CD14-positive monocyte (primary cell): ENCODE data around the gene MPP2. TPM values are rescaled to one million over a fixed set of nuclear protein-coding genes. Genes with fewer than 3 reads are reported as not detected.

Experiments
- DNase-seq, 3 donors: peaks; one replicate each; pipeline ENCODE4 v3.0.0-alpha.2; 2011 to 2022
- H2AFZ ChIP-seq: 2 replicates; pipeline ENCODE4 v1.6.0; 2012; ENCODE audit warnings: mild to moderate bottlenecking, low read depth, low read length, inconsistent platforms; ENCODE audit not compliant: insufficient read depth, poor library complexity, severe bottlenecking
- H3K27ac ChIP-seq, 2 donors: 1 replicate in 1 of 2; 2 replicates in 1 of 2; pipeline ENCODE4 v1.5.1; 2012 to 2013; ENCODE audit warnings: low read length in 2 of 2, control low read depth in 1 of 2, inconsistent platforms in 1 of 2, low read depth in 1 of 2, mild to moderate bottlenecking in 1 of 2
- H3K27me3 ChIP-seq, 2 donors: one replicate each; pipeline versions ENCODE4 v1.6.0 to v1.6.1; 2011 to 2013; ENCODE audit warnings: low read length in 2 of 2; ENCODE audit not compliant: control insufficient read depth in 2 of 2, insufficient read depth in 2 of 2
- H3K36me3 ChIP-seq, 2 donors: replicated peaks in 1 of 2; 1 replicate in 1 of 2; 2 replicates in 1 of 2; pipeline versions ENCODE4 v1.5.1 to v1.6.1; 2012 to 2013; ENCODE audit warnings: low read length in 2 of 2, control low read depth in 1 of 2, inconsistent platforms in 1 of 2, mild to moderate bottlenecking in 1 of 2; ENCODE audit not compliant: insufficient read depth in 2 of 2, control insufficient read depth in 1 of 2
- H3K4me1 ChIP-seq, 2 donors: 1 replicate in 1 of 2; 2 replicates in 1 of 2; pipeline versions ENCODE4 v1.5.1 to v1.6.1; 2012 to 2013; ENCODE audit warnings: low read length in 2 of 2, control low read depth in 1 of 2, inconsistent platforms in 1 of 2, mild to moderate bottlenecking in 1 of 2, moderate library complexity in 1 of 2; ENCODE audit not compliant: insufficient read depth in 2 of 2, control insufficient read depth in 1 of 2
- H3K4me2 ChIP-seq: replicated peaks from 2 replicates; pipeline ENCODE3; 2012; ENCODE audit warnings: low read length, moderate library complexity, mild to moderate bottlenecking; ENCODE audit not compliant: poor library complexity, severe bottlenecking; ENCODE audit errors: extremely low read depth
- H3K4me3 ChIP-seq, 3 experiments: fragments of 200-600 bp in 1 of 3; sonication (generic) in 1 of 3; replicated peaks in 1 of 3; 1 replicate in 2 of 3; 2 replicates in 1 of 3; pipeline ENCODE4 v1.5.1; 2011 to 2013; ENCODE audit warnings: low read length in 3 of 3, mild to moderate bottlenecking in 3 of 3, control low read depth in 2 of 3, low read depth in 2 of 3, inconsistent platforms in 1 of 3, moderate library complexity in 1 of 3
- H3K79me2 ChIP-seq: 2 replicates; pipeline ENCODE4 v1.6.0; 2012; ENCODE audit warnings: mild to moderate bottlenecking, control low read depth, inconsistent platforms, low read length, moderate library complexity; ENCODE audit not compliant: insufficient read depth
- H3K9ac ChIP-seq: 2 replicates; pipeline ENCODE4 v1.6.0; 2017; ENCODE audit warnings: low read length, mild to moderate bottlenecking; ENCODE audit not compliant: insufficient read depth, poor library complexity, severe bottlenecking
- H3K9me3 ChIP-seq, 2 donors: replicated peaks in 1 of 2; 1 replicate in 1 of 2; 2 replicates in 1 of 2; pipeline versions ENCODE4 v1.5.1 to v1.6.1; 2012 to 2013; ENCODE audit warnings: low read length in 2 of 2, control low read depth in 1 of 2; ENCODE audit not compliant: control insufficient read depth in 1 of 2, insufficient read depth in 1 of 2
- H4K20me1 ChIP-seq: 2 replicates; pipeline ENCODE4 v1.6.0; 2012; ENCODE audit warnings: mild to moderate bottlenecking, low read length, control low read depth, moderate library complexity; ENCODE audit not compliant: insufficient read depth
- H3K27ac Mint-ChIP-seq, 7 donors: one replicate each; pipeline ENCODE4 v1.8.0; 2020; ENCODE audit warnings: mild to moderate bottlenecking in 7 of 7, mixed read lengths in 7 of 7, moderate library complexity in 6 of 7, inconsistent platforms in 2 of 7
- H3K27me3 Mint-ChIP-seq, 3 donors: one replicate each; pipeline ENCODE4 v1.8.0; 2021 to 2022; ENCODE audit warnings: low read depth in 3 of 3, mild to moderate bottlenecking in 3 of 3, mixed read lengths in 3 of 3, moderate library complexity in 3 of 3, inconsistent platforms in 1 of 3
- H3K36me3 Mint-ChIP-seq, 2 donors: one replicate each; pipeline ENCODE4 v1.8.0; 2020; ENCODE audit warnings: mixed read lengths in 2 of 2, inconsistent platforms in 1 of 2, mild to moderate bottlenecking in 1 of 2
- H3K4me1 Mint-ChIP-seq: one replicate; pipeline ENCODE4 v1.8.0; 2020; ENCODE audit warnings: mild to moderate bottlenecking, mixed read lengths
- H3K4me3 Mint-ChIP-seq, 2 donors: one replicate each; pipeline ENCODE4 v1.8.0; 2020; ENCODE audit warnings: mild to moderate bottlenecking in 2 of 2, mixed read lengths in 2 of 2, moderate library complexity in 1 of 2
- H3K9me3 Mint-ChIP-seq, 7 donors: one replicate each; pipeline ENCODE4 v1.8.0; 2020 to 2022; ENCODE audit warnings: mixed read lengths in 7 of 7, mild to moderate bottlenecking in 6 of 7, moderate library complexity in 6 of 7, inconsistent platforms in 2 of 7
- CTCF ChIP-seq: fragments of 200-600 bp; IDR thresholded peaks from one replicate; pipeline ENCODE4 v1.8.0; 2022; ENCODE audit warnings: antibody characterized with exemption, mild to moderate bottlenecking
- WGBS: methylation state at CpG from one replicate; pipeline ENCODE4 v1.1.5; 2013; ENCODE audit warnings: missing lambda C conversion rate; ENCODE audit not compliant: insufficient coverage; 5-methylcytosine and 5-hydroxymethylcytosine counted together
- intact Hi-C, 2 donors: fragments of 100-400 bp; cut with micrococcal nuclease; formaldehyde crosslinking; loops; one replicate each; pipeline versions ENCODE4 v1.15.0 to v1.15.1; 2023
- polyA plus RNA-seq, 3 donors: library from polyadenylated mRNA; depleted of rRNA in 1 of 3; unstranded in 2 of 3; stranded (reverse) in 1 of 3; fragments of 300-500 nt in 2 of 3; fragments of >200 nt in 1 of 3; fragmentation: Illumina TruSeq in 2 of 3; gene quantifications; 1 replicate in 2 of 3; 2 replicates in 1 of 3; pipeline ENCODE4 v1.2.3, GENCODE V29; 2012 to 2021

MPP2 gene
- polyA plus RNA-seq, 3 donors = not detected

GRCh38 chr17:43952351-43952723 is 45.0 kb upstream of the MPP2 start:
- H4K20me1 ChIP-seq = no peaks in the 10 kb centered on the region
- no peak overlapping the region for H3K9ac ChIP-seq
- H3K4me1 ChIP-seq = peaks cover 13 to 15% of the 10 kb centered on the region in 2 donors
- no peak overlapping the region for H3K27ac Mint-ChIP-seq
- intact Hi-C loops = no loop called here
- H3K79me2 ChIP-seq = no peaks in the 10 kb centered on the region
- 65% methylated on average over 14 of the region's 19 CpGs for WGBS
- H3K9me3 ChIP-seq = peaks cover 0 to 12% of the 10 kb centered on the region in 2 donors
- H3K9me3 Mint-ChIP-seq = peaks cover 0 to 14% (median 0%) of the 10 kb centered on the region in 7 donors
- TF ChIP-seq CTCF = no peak
- peaks cover 43 to 57% (median 57%) of the 10 kb centered on the region in 3 donors for H3K27me3 Mint-ChIP-seq
- H3K4me1 Mint-ChIP-seq = peaks cover 16% of the 10 kb centered on the region
- peak overlapping the region in 1 of 2 donors; percentile 81 for H3K4me3 Mint-ChIP-seq
- DNase-seq = no peak
- H3K4me3 ChIP-seq = no peak overlapping the region
- H3K27ac ChIP-seq = no peak overlapping the region
- H3K4me2 ChIP-seq = peak overlapping the region; percentile 14
- H3K36me3 ChIP-seq = no peaks in the 10 kb centered on the region
- no peak overlapping the region for H2AFZ ChIP-seq
- H3K27me3 ChIP-seq = peaks cover 17 to 50% of the 10 kb centered on the region in 2 donors
- no peaks in the 10 kb centered on the region for H3K36me3 Mint-ChIP-seq

GRCh38 chr17:43951750-43952149 is 44.4 kb upstream of the MPP2 start:
- intact Hi-C loops = no loop called here
- H3K9me3 Mint-ChIP-seq = peaks cover 0 to 14% (median 0%) of the 10 kb centered on the region in 7 donors
- no peaks in the 10 kb centered on the region for H4K20me1 ChIP-seq
- no peaks in the 10 kb centered on the region for H3K36me3 Mint-ChIP-seq
- DNase-seq = no peak
- no peak overlapping the region for H2AFZ ChIP-seq
- H3K4me1 Mint-ChIP-seq = peaks cover 19% of the 10 kb centered on the region
- H3K4me3 ChIP-seq = no peak overlapping the region
- H3K4me3 Mint-ChIP-seq = peak overlapping the region in 1 of 2 donors; percentile 81
- H3K9ac ChIP-seq = no peak overlapping the region
- peaks cover 13 to 15% of the 10 kb centered on the region in 2 donors for H3K4me1 ChIP-seq
- H3K9me3 ChIP-seq = peaks cover 0 to 12% of the 10 kb centered on the region in 2 donors
- no peak overlapping the region for H3K4me2 ChIP-seq
- no peak overlapping the region for H3K27ac Mint-ChIP-seq
- no peak for TF ChIP-seq CTCF
- peaks cover 17 to 50% of the 10 kb centered on the region in 2 donors for H3K27me3 ChIP-seq
- 100% methylated on average over 1 of the region's 4 CpGs for WGBS
- no peaks in the 10 kb centered on the region for H3K79me2 ChIP-seq
- no peak overlapping the region for H3K27ac ChIP-seq
- no peaks in the 10 kb centered on the region for H3K36me3 ChIP-seq
- peaks cover 43 to 57% (median 57%) of the 10 kb centered on the region in 3 donors for H3K27me3 Mint-ChIP-seq
